ENCODE results near the gene SKOR1. TPM values are rescaled to one million over a fixed set of nuclear protein-coding genes. Genes with fewer than 3 reads are reported as not detected.

Gene SKOR1
- total and polyA plus RNA-seq, 2 of the 8 experiments (the other 6 are each of a cell fraction or from before 2014, with no cell fraction given) = 0.03 to 0.11 TPM

GRCh38 chr15:67796196-67797127, 28.8 kb upstream of the SKOR1 start:
- POLR2A ChIA-PET (ENCODE audit: partially characterized antibody) = interaction anchor here (0.6 kb wide), 1 partner anchor 24 kb away, joined by 3 read pairs; no protein-coding TSS in a partner anchor
- TF ChIP-seq TAF1 (IDR thresholded peaks at IDR 0.05; ENCODE audit: low read depth, low read length) = no peak
- TF ChIP-seq SUZ12 (IDR thresholded peaks at IDR 0.05; ENCODE audit: low read length) = no peak
- no peak for TF ChIP-seq E2F6 (IDR thresholded peaks at IDR 0.05)
- TF ChIP-seq ZNF274 (IDR thresholded peaks at IDR 0.05; ENCODE audit: borderline replicate concordance, extremely low read depth, low read length) = no peak
- no peak for TF ChIP-seq CHD2 (IDR thresholded peaks at IDR 0.05; ENCODE audit: low read length)
- TF ChIP-seq POU5F1 (IDR thresholded peaks at IDR 0.05; ENCODE audit: low read depth, low read length) = no peak
- TF ChIP-seq ASH2L (IDR thresholded peaks at IDR 0.05; ENCODE audit: low read length) = no peak
- TF ChIP-seq TBP (IDR thresholded peaks at IDR 0.05; ENCODE audit: low read depth, low read length) = no peak
- no peak for TF ChIP-seq CBX5 (IDR thresholded peaks at IDR 0.05; ENCODE audit: low read depth, low read length)
- TF ChIP-seq FOSL1 (IDR thresholded peaks at IDR 0.05; ENCODE audit: insufficient read depth, low read depth, low read length) = no peak
- no peak for TF ChIP-seq YY1 (IDR thresholded peaks at IDR 0.05; ENCODE audit: low read depth, low read length)

More at GRCh38 chr15:67796196-67797127, 28.8 kb upstream of the SKOR1 start:
- no peaks in the 10 kb centered on the region for H3K27me3 ChIP-seq (replicated peaks in 1 of 4; ENCODE audit: control insufficient read depth in 3 of 4, extremely low read depth in 1 of 4, insufficient read depth in 3 of 4, low read length in 3 of 4)
- H2BK12ac ChIP-seq (ENCODE audit: low read depth, low read length) = no peak overlapping the region
- H2AK5ac ChIP-seq (ENCODE audit: low read depth, low read length) = no peak overlapping the region
- no peak overlapping the region for H4K8ac ChIP-seq (ENCODE audit: extremely low read depth, insufficient read depth, low read length)
- H2AFZ ChIP-seq (ENCODE audit: low read length) = no peak overlapping the region
- 0 out of 2 replicates have a peak overlapping the region, but pooled peaks have one; percentile 19 for H2BK5ac ChIP-seq (ENCODE audit: low read depth, low read length)
- no peak overlapping the region for H2BK120ac ChIP-seq (replicated peaks; ENCODE audit: low read depth, low read length)
- no peaks in the 10 kb centered on the region for H3K79me2 ChIP-seq (ENCODE audit: control insufficient read depth in 1 of 2, insufficient read depth in 2 of 2, low read length in 2 of 2)
- H3K4me1 ChIP-seq (replicated peaks in 1 of 4; ENCODE audit: control insufficient read depth in 3 of 4, insufficient read depth in 4 of 4, low read length in 3 of 4) = peaks cover 0 to 11% (median 6%) of the 10 kb centered on the region in 4 experiments; a peak in 5 of 7 replicates
- 93% methylated on average over 4 of the region's 4 CpGs; no CpG with 5 or more reads in 1 of the 2 experiments for WGBS, 2 experiments (ENCODE audit: extremely low coverage in 1 of 2, insufficient coverage in 1 of 2, insufficient read length in 1 of 2, insufficient replicate concordance in 2 of 2, low coverage in 1 of 2, low lambda C conversion rate in 2 of 2, missing lambda C conversion rate in 1 of 2)
- H3K14ac ChIP-seq (ENCODE audit: insufficient read length) = no peak overlapping the region
- H3K4ac ChIP-seq (replicated peaks; ENCODE audit: insufficient read length, low read depth, low read length) = no peak overlapping the region
- no peaks in the 10 kb centered on the region for H3K79me1 ChIP-seq (ENCODE audit: low read depth, low read length)
- H3K18ac ChIP-seq (ENCODE audit: extremely low read depth, low read length) = no peak overlapping the region
- DNase-seq (ENCODE audit: low read depth in 1 of 2, low spot score in 2 of 2) (peak in 1 of 2 experiments; percentile 32), FAIRE-seq (no peak)
- no peak overlapping the region for H3K56ac ChIP-seq (replicated peaks; ENCODE audit: insufficient read length, low read depth, low read length)
- CTCF ChIA-PET (ENCODE audit: partially characterized antibody) = interaction anchor here (0.6 kb wide), 1 partner anchor 14 kb away, joined by 5 read pairs; no protein-coding TSS in a partner anchor
- 0 out of 8 replicates have a peak, but pooled peaks cover 0 to 6% (median 0%) of the 10 kb centered on the region in 4 experiments for H3K36me3 ChIP-seq (ENCODE audit: control insufficient read depth in 2 of 4, insufficient read depth in 4 of 4, low read length in 3 of 4)
- H3K4me2 ChIP-seq (ENCODE audit: insufficient read depth in 1 of 2, low read depth in 2 of 2, low read length in 2 of 2) = no peak overlapping the region
- H4K20me1 ChIP-seq (replicated peaks in 1 of 2; ENCODE audit: control insufficient read depth in 1 of 2, insufficient read depth in 2 of 2, low read length in 2 of 2) = peaks cover 0 to 2% of the 10 kb centered on the region in 2 experiments
- peaks cover 0 to 4% of the 10 kb centered on the region in 2 experiments; a peak in 1 of 4 replicates for H3K9me3 ChIP-seq (ENCODE audit: insufficient read depth in 2 of 2, low read depth in 1 of 2, low read length in 1 of 2)
- H2BK15ac ChIP-seq (ENCODE audit: low read length) = no peak overlapping the region; the same call in 1 of the 2 replicates
- no peaks in the 10 kb centered on the region for H3K23me2 ChIP-seq (ENCODE audit: low read depth, low read length)
- H3K9ac ChIP-seq (replicated peaks in 1 of 4; ENCODE audit: extremely low read depth in 1 of 4, low read depth in 3 of 4, low read length in 3 of 4) = no peak overlapping the region; a peak in 1 of 7 replicates
- no peak overlapping the region for H3K4me3 ChIP-seq (ENCODE audit: extremely low read depth in 1 of 4, insufficient read depth in 2 of 4, low read depth in 3 of 4, low read length in 4 of 4)
- H4K5ac ChIP-seq (ENCODE audit: insufficient read length, low read depth, low read length) = no peak overlapping the region
- H3K27ac ChIP-seq (ENCODE audit: low read depth, low read length) = no peak overlapping the region
- H2BK20ac ChIP-seq (ENCODE audit: low read length) = no peak overlapping the region
- H4K91ac ChIP-seq (replicated peaks; ENCODE audit: insufficient read length, low read length) = no peak overlapping the region
- no peak overlapping the region for H3K23ac ChIP-seq (ENCODE audit: insufficient read length)
